GM19025 (cell line): ENCODE results near the gene RNF38.
"Not testable (repeated sequence)": the region's sequence is repeated elsewhere in the genome, so short reads cannot be mapped to it uniquely, and the experiment has no call there.

Experiments used
- ATAC-seq: cut with Tn5 transposase; IDR thresholded peaks from one replicate; pipeline ENCODE4 v1.9.1; 2021; ENCODE audit warnings: mild to moderate bottlenecking, low read depth, moderate library complexity; ENCODE audit not compliant: unreplicated experiment

RNF38 gene

DNA sequence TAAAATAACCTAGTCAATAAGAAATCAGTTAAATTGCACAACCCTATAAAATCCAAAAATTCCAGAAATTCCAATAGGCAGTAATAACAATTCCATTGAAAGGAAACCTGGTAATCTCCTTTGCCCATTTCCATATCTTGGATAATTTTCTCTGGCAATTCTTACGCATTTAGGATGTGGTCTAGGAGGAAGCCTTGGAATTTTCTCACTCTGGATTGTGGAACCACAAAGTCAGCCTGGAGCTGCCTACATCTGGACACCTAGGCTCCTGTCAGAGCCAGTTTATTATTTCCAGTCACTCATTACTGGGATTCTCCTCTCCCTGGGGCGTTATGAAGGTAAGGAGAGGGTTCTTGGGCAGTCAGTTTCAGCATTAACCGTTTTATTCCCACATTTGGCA is 101.5 kb downstream of the RNF38 start:
- ATAC-seq: no peak

GRCh38 chr9:36297798-36298197 is 102.3 kb downstream of the RNF38 start:
- ATAC-seq: no peak

DNA sequence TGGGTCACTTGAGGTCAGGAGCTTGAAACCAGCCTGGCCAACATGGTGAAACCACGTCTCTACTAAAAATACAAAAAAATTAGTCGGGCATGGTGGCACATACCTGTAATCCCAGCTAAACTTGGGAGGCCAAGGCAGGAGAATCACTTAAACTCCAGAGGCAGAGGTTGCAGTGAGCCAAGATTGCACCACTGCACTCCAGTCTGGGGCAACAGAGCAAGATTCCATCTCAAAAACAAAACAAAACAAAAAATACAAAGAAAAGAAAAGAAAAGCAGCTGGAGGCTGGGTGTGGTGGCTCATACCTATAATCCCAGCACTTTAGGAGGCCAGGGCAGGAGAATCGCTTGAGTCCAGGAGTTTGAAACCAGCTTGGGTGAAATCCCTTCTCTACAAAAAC is 105.1 kb downstream of the RNF38 start:
- not testable (repeated sequence) for ATAC-seq

- ATAC-seq: no peak
Measured at GRCh38 chr9:36293918-36294317, 106.2 kb downstream of the RNF38 start.

- no peak for ATAC-seq
Measured at GRCh38 chr9:36293171-36293570, 106.9 kb downstream of the RNF38 start.

DNA sequence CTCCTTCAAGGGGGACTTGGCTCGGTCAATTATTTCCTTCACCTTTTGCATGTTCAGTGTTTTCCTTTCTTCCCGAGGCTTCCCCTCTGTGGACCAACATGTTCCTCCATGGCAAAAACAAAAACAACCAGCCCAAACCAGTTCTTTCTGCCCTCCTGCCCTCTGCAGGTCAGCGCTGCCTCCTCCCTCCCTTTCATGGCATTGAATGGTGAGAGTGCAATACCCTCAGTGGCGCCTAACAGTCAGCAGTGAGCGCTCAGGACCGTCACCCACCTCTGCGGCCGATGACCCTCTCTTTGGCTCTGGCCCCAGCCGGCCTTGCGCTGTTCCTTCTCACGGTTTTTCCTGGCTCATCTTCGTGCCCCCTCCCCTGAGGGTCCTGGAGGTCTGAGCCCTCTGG is 107.4 kb downstream of the RNF38 start:
- ATAC-seq: no peak

DNA sequence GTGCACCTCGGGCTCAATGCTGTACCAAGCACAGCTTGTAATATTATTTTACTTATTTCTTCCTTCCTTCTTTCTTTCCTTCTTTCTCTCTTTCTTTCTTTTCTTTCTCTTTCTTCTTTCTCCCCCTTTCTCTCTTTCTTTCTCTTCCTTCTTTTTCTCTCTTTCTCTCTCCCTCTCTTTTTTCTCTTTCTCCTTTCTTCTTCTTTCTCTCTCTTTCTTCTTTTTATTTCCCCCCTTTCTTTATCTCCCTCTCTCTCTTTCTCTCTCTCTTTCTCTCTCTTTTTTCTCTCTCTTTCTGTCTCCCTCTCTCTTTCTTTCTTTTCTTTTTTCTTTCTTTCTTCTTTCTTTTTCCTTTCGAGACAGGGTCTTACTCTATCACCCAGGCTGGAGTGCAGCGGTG is 109.1 kb downstream of the RNF38 start:
- ATAC-seq: no peak

DNA sequence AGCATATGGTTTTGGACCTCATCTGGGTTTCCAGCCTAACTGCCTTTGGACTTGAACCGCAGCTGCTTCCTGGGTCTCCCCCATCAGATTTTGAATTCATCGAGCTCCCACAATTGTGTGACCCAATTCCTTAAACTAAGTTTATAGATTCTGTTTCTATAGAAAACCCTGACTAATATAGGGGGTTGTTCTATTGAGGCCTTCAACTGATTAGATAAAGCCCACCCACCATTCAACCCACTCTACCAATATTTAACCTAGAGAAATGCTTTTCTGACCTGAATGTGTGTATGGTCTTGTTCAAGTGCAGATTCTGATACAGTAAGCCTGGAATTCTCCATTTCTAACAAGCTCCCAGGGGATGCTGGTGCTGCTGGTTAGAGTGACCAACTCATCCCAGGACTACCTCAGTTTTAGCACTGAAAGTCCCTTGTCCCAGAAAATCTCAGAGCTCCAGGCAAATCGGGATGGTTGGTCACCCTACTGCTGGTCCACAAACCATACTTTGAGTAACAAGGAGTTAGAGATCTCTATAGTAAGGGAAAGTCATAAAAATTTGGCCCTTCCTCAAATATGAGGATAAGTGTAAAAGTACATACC is 110.1 kb downstream of the RNF38 start:
- ATAC-seq: no peak

- no peak for ATAC-seq
Measured at GRCh38 chr9:36288070-36288469, 112.0 kb downstream of the RNF38 start.
